GM23338 (cell line): ENCODE data around the gene CRISPLD2. TPM values are rescaled to one million over a fixed set of nuclear protein-coding genes. Genes with fewer than 3 reads are reported as not detected.

Experiments
- ATAC-seq: fragments of 200-7000 bp; cut with Tn5 transposase; 3 replicates; pipeline ENCODE4 v1.9.1; 2020
- DNase-seq: peaks from one replicate; pipeline ENCODE4 v3.0.0-alpha.2; 2015; ENCODE audit warnings: low spot score
- H2AFZ ChIP-seq: fragments of 200-600 bp; sonication (generic); 2 replicates; pipeline ENCODE4 v1.8.0; 2016; ENCODE audit warnings: antibody characterized with exemption, mild to moderate bottlenecking, moderate library complexity
- H3F3A ChIP-seq: fragments of 200-600 bp; sonication (generic); replicated peaks from 2 replicates; pipeline ENCODE4 v1.8.0; 2017; ENCODE audit warnings: antibody characterized with exemption, mixed run types, low read depth
- H3K27ac ChIP-seq: fragments of 200-600 bp; sonication (generic); 2 replicates; pipeline ENCODE4 v1.6.1; 2016; ENCODE audit warnings: low read depth
- H3K27me3 ChIP-seq: fragments of 200-600 bp; sonication (generic); 2 replicates; pipeline ENCODE4 v1.8.0; 2016; ENCODE audit warnings: mild to moderate bottlenecking, mixed run types, moderate library complexity; ENCODE audit not compliant: insufficient read depth
- H3K36me3 ChIP-seq: fragments of 200-600 bp; sonication (generic); 2 replicates; pipeline ENCODE4 v1.8.0; 2016; ENCODE audit warnings: mild to moderate bottlenecking; ENCODE audit not compliant: insufficient read depth
- H3K4me1 ChIP-seq: fragments of 200-600 bp; sonication (generic); 2 replicates; pipeline ENCODE4 v1.8.0; 2016; ENCODE audit warnings: mild to moderate bottlenecking, moderate library complexity; ENCODE audit not compliant: insufficient read depth
- H3K4me2 ChIP-seq: fragments of 200-600 bp; sonication (generic); 2 replicates; pipeline ENCODE4 v1.7.1; 2017; ENCODE audit warnings: mixed run types
- H3K4me3 ChIP-seq: fragments of 200-600 bp; sonication (generic); 2 replicates; pipeline ENCODE4 v1.6.1; 2016; ENCODE audit warnings: mixed run types
- H3K79me2 ChIP-seq: fragments of 200-600 bp; sonication (generic); replicated peaks from 2 replicates; pipeline ENCODE4 v1.8.0; 2017; ENCODE audit warnings: mild to moderate bottlenecking; ENCODE audit not compliant: insufficient read depth
- H3K9me2 ChIP-seq: fragments of 200-600 bp; sonication (generic); 2 replicates; pipeline ENCODE4 v1.8.0; 2017; ENCODE audit not compliant: insufficient read depth
- H4K20me1 ChIP-seq: fragments of 200-600 bp; sonication (generic); replicated peaks from 2 replicates; pipeline ENCODE4 v1.8.0; 2017; ENCODE audit warnings: mild to moderate bottlenecking; ENCODE audit not compliant: insufficient read depth
- H3K27ac Mint-ChIP-seq: 2 replicates; pipeline ENCODE4 v1.8.0; 2020; ENCODE audit warnings: inconsistent platforms, mild to moderate bottlenecking, moderate library complexity, mixed read lengths
- H3K27me3 Mint-ChIP-seq: 3 replicates; pipeline ENCODE4 v1.8.0; 2022; ENCODE audit warnings: low read depth, mild to moderate bottlenecking, moderate library complexity, mixed read lengths, inconsistent platforms; ENCODE audit not compliant: insufficient read depth, poor library complexity
- H3K36me3 Mint-ChIP-seq: 3 replicates; pipeline ENCODE4 v1.8.0; 2021; ENCODE audit warnings: low read depth, mild to moderate bottlenecking, inconsistent platforms, moderate library complexity, mixed read lengths
- H3K4me1 Mint-ChIP-seq: 3 replicates; pipeline ENCODE4 v1.8.0; 2020; ENCODE audit warnings: mild to moderate bottlenecking, inconsistent platforms, mixed read lengths
- H3K4me3 Mint-ChIP-seq: 3 replicates; pipeline ENCODE4 v1.8.0; 2021; ENCODE audit warnings: moderate library complexity, mild to moderate bottlenecking, inconsistent platforms, mixed read lengths
- H3K9me3 Mint-ChIP-seq: 3 replicates; pipeline ENCODE4 v1.8.0; 2020; ENCODE audit warnings: moderate library complexity, mild to moderate bottlenecking, inconsistent platforms, mixed read lengths
- CREB1 ChIP-seq: fragments of 250-450 bp; sonication (Bioruptor Pico); IDR thresholded peaks from 2 replicates; pipeline ENCODE4 v1.5.0; 2020; ENCODE audit warnings: low read depth, mild to moderate bottlenecking, moderate library complexity
- EZH2 ChIP-seq: fragments of 200-600 bp; sonication (generic); IDR thresholded peaks from one replicate; pipeline ENCODE4 v1.8.0; 2017; ENCODE audit warnings: antibody characterized with exemption, mild to moderate bottlenecking, low read depth; ENCODE audit not compliant: unreplicated experiment
- JUNB ChIP-seq: IDR thresholded peaks from one replicate; pipeline ENCODE4 v1.6.1; 2016; ENCODE audit warnings: antibody characterized with exemption; ENCODE audit not compliant: unreplicated experiment
- POLR2AphosphoS5 ChIP-seq: IDR thresholded peaks from 2 replicates; pipeline ENCODE4 v1.6.1; 2016; ENCODE audit warnings: antibody characterized with exemption, low read depth
- REST ChIP-seq: IDR thresholded peaks from one replicate; pipeline ENCODE4 v1.6.1; 2018; ENCODE audit warnings: antibody characterized with exemption; ENCODE audit not compliant: unreplicated experiment
- ZNF331 ChIP-seq: fragments of 250-450 bp; sonication (Bioruptor Pico); IDR thresholded peaks from 2 replicates; pipeline ENCODE4 v1.5.0; 2020; ENCODE audit warnings: low read depth, mild to moderate bottlenecking, moderate library complexity
- polyA plus RNA-seq: library from polyadenylated mRNA; unstranded; fragments of >200 nt; fragmentation: Nextera tagmentation; extraction: Ambion mirVana; gene quantifications from 2 replicates; pipeline ENCODE4 v1.2.1, GENCODE V29; 2016
- total RNA-seq: library from RNA; depleted of rRNA; stranded (reverse); fragments of >200 nt; shearing (Covaris generic); gene quantifications from 2 replicates; pipeline ENCODE4 v1.2.3, GENCODE V29; 2014
- TF ChIP-seq, protein P1 (sequence below): IDR thresholded peaks from 2 replicates; pipeline ENCODE4 v1.6.1; 2016; ENCODE audit warnings: antibody characterized with exemption
- TF ChIP-seq, protein P2 (sequence below), 2 experiments: fragments of 200-600 bp in 1 of 2; sonication (generic) in 1 of 2; conservative IDR thresholded peaks; 2 replicates each; pipeline versions ENCODE4 v1.5.1 to v1.6.1; 2016 to 2017; ENCODE audit warnings: antibody characterized with exemption in 2 of 2, low read depth in 2 of 2, mild to moderate bottlenecking in 2 of 2, moderate library complexity in 1 of 2

CRISPLD2 gene
- total and polyA plus RNA-seq, 2 experiments from 2014 or later: 2.6 to 8.3 TPM

- TF ChIP-seq, protein P1, sequence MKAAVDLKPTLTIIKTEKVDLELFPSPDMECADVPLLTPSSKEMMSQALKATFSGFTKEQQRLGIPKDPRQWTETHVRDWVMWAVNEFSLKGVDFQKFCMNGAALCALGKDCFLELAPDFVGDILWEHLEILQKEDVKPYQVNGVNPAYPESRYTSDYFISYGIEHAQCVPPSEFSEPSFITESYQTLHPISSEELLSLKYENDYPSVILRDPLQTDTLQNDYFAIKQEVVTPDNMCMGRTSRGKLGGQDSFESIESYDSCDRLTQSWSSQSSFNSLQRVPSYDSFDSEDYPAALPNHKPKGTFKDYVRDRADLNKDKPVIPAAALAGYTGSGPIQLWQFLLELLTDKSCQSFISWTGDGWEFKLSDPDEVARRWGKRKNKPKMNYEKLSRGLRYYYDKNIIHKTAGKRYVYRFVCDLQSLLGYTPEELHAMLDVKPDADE: no peak
- TF ChIP-seq CREB1 (CRISPR knock-in tag): no peak
- no peak for TF ChIP-seq REST
- TF ChIP-seq POLR2AphosphoS5: no peak
- TF ChIP-seq ZNF331 (CRISPR knock-in tag): no peak
- TF ChIP-seq JUNB: no peak
Measured at GRCh38 chr16:84887207-84887606, 67.4 kb downstream of the CRISPLD2 start (continued).

- Mint-ChIP-seq H3K27ac (no peak overlapping the region), H3K36me3 (peaks cover 5% of the 10 kb centered on the region; the same call in 2 of the 3 replicates), H3K4me3 (no peak overlapping the region), H3K9me3 (no peaks in the 10 kb centered on the region), H3K27me3 (peaks cover 4% of the 10 kb centered on the region), H3K4me1 (peaks cover 34% of the 10 kb centered on the region)
- H4K20me1 ChIP-seq: no peaks in the 10 kb centered on the region
- no peak for DNase-seq
- H3K36me3 ChIP-seq: no peaks in the 10 kb centered on the region
- no peak overlapping the region for H3K4me3 ChIP-seq
- peaks cover 8% of the 10 kb centered on the region; the same call in 1 of the 2 replicates for H3F3A ChIP-seq
- H3K9me2 ChIP-seq: no peaks in the 10 kb centered on the region
- no peaks in the 10 kb centered on the region for H3K79me2 ChIP-seq
- H2AFZ ChIP-seq: no peak overlapping the region
- H3K27ac ChIP-seq: no peak overlapping the region
- no peak overlapping the region for H3K4me2 ChIP-seq
- ATAC-seq: no peak
- no peaks in the 10 kb centered on the region for H3K27me3 ChIP-seq
- H3K4me1 ChIP-seq: peaks cover 34% of the 10 kb centered on the region
- no peak for TF ChIP-seq EZH2
- no peak for TF ChIP-seq JUNB
- no peak for TF ChIP-seq REST
- TF ChIP-seq, protein P1: no peak
- TF ChIP-seq, protein P2, sequence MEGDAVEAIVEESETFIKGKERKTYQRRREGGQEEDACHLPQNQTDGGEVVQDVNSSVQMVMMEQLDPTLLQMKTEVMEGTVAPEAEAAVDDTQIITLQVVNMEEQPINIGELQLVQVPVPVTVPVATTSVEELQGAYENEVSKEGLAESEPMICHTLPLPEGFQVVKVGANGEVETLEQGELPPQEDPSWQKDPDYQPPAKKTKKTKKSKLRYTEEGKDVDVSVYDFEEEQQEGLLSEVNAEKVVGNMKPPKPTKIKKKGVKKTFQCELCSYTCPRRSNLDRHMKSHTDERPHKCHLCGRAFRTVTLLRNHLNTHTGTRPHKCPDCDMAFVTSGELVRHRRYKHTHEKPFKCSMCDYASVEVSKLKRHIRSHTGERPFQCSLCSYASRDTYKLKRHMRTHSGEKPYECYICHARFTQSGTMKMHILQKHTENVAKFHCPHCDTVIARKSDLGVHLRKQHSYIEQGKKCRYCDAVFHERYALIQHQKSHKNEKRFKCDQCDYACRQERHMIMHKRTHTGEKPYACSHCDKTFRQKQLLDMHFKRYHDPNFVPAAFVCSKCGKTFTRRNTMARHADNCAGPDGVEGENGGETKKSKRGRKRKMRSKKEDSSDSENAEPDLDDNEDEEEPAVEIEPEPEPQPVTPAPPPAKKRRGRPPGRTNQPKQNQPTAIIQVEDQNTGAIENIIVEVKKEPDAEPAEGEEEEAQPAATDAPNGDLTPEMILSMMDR (conservative IDR thresholded peaks at IDR 0.05; ENCODE audit: low read depth in 2 of 2): no peak
Measured at GRCh38 chr16:84888450-84888849, 68.7 kb downstream of the CRISPLD2 start.
